ENCODE data around the gene RAN.

DNA sequence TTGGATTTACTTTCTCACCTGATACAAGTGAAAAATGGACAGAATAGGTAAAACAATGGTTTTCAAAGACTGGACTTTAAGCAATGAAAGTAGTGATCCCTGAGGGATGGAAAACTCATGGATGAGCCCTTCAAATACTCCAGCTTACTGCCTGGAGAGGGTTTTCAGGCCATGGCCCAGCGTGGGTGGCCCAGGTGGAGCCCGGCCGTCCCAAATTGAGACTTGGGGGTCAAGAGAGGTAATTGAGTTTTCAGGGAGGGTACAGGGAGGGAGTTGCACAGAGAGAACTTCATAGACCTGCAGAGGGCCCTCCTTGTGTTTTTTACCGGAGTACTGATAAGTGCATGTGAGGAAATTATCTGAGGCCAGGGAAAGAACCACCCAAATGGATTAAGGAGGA lies 37.2 kb downstream of the RAN start:
- TF ChIP-seq, protein P1, sequence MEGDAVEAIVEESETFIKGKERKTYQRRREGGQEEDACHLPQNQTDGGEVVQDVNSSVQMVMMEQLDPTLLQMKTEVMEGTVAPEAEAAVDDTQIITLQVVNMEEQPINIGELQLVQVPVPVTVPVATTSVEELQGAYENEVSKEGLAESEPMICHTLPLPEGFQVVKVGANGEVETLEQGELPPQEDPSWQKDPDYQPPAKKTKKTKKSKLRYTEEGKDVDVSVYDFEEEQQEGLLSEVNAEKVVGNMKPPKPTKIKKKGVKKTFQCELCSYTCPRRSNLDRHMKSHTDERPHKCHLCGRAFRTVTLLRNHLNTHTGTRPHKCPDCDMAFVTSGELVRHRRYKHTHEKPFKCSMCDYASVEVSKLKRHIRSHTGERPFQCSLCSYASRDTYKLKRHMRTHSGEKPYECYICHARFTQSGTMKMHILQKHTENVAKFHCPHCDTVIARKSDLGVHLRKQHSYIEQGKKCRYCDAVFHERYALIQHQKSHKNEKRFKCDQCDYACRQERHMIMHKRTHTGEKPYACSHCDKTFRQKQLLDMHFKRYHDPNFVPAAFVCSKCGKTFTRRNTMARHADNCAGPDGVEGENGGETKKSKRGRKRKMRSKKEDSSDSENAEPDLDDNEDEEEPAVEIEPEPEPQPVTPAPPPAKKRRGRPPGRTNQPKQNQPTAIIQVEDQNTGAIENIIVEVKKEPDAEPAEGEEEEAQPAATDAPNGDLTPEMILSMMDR (IDR thresholded peaks at IDR 0.05; ENCODE audit: insufficient read depth, low read length), result no peak
- TF ChIP-seq SPI1 (IDR thresholded peaks at IDR 0.05; ENCODE audit: borderline replicate concordance, low read depth), result no peak
- no peak for TF ChIP-seq POLR2AphosphoS5 (IDR thresholded peaks at IDR 0.05; ENCODE audit: low read depth)
- no peak for TF ChIP-seq REST (IDR thresholded peaks at IDR 0.05; ENCODE audit: insufficient replicate concordance, low read depth)

Measured in HL-60 (cell line).